Esophagus (tissue), 2 donors: ENCODE results near the gene CCDC192. TPM values are rescaled to one million over a fixed set of nuclear protein-coding genes. Genes with fewer than 3 reads are reported as not detected.

Experiments used
- H3K27ac ChIP-seq, 2 donors: one replicate each; pipeline ENCODE4 v1.5.1; 2013; ENCODE audit warnings: low read depth in 2 of 2, mild to moderate bottlenecking in 2 of 2, inconsistent platforms in 1 of 2, low read length in 1 of 2, moderate library complexity in 1 of 2
- H3K27me3 ChIP-seq, 2 donors: one replicate each; pipeline ENCODE4 v1.6.1; 2013; ENCODE audit warnings: low read length in 2 of 2, control low read depth in 1 of 2, mild to moderate bottlenecking in 1 of 2; ENCODE audit not compliant: insufficient read depth in 2 of 2, control insufficient read depth in 1 of 2
- H3K36me3 ChIP-seq, 2 donors: one replicate each; pipeline ENCODE4 v1.6.1; 2013; ENCODE audit warnings: low read length in 1 of 2; ENCODE audit not compliant: control insufficient read depth in 2 of 2, insufficient read depth in 2 of 2
- H3K4me1 ChIP-seq, 2 donors: one replicate each; pipeline ENCODE4 v1.6.1; 2013; ENCODE audit warnings: low read length in 1 of 2; ENCODE audit not compliant: control insufficient read depth in 2 of 2, insufficient read depth in 2 of 2
- H3K4me3 ChIP-seq, 2 donors: one replicate each; pipeline ENCODE4 v1.5.1; 2013; ENCODE audit warnings: low read length in 2 of 2, mild to moderate bottlenecking in 2 of 2, low read depth in 1 of 2, moderate library complexity in 1 of 2
- H3K9me3 ChIP-seq, 2 donors: one replicate each; pipeline ENCODE4 v1.6.1; 2013; ENCODE audit warnings: mild to moderate bottlenecking in 2 of 2, low read depth in 1 of 2, low read length in 1 of 2, moderate library complexity in 1 of 2; ENCODE audit not compliant: control insufficient read depth in 2 of 2, insufficient read depth in 1 of 2
- WGBS, 2 donors: extraction: QIAGEN DNeasy Blood & Tissue Kit; methylation state at CpG; one replicate each; pipeline ENCODE4 v1.1.7; 2013; 5-methylcytosine and 5-hydroxymethylcytosine counted together
- polyA plus RNA-seq, 2 donors: library from polyadenylated mRNA; stranded (reverse); fragments of 200-250 nt; gene quantifications; one replicate each; pipeline ENCODE4 v1.2.3, GENCODE V29; 2013
- donor health status: healthy with polysubstance abuse.
- donor health status: Bipolar disorder and iron deficiency.

Gene CCDC192
- polyA plus RNA-seq, 2 donors: not detected

- 91 to 97% methylated on average over 4 of the region's 4 CpGs for WGBS, 2 donors
- Histone ChIP-seq H3K36me3 (no peaks in the 10 kb centered on the region), H3K27me3 (no peaks in the 10 kb centered on the region), H3K4me1 (peaks cover 0 to 4% of the 10 kb centered on the region in 2 donors), H3K9me3 (no peaks in the 10 kb centered on the region), H3K4me3 (no peak overlapping the region), H3K27ac (no peak overlapping the region)
Measured at GRCh38 chr5:127928053-127928452, 224.9 kb downstream of the CCDC192 start.

- Histone ChIP-seq H3K27me3 (no peaks in the 10 kb centered on the region), H3K27ac (no peak overlapping the region), H3K4me3 (no peak overlapping the region), H3K36me3 (no peaks in the 10 kb centered on the region), H3K4me1 (peaks cover 0 to 4% of the 10 kb centered on the region in 2 donors), H3K9me3 (no peaks in the 10 kb centered on the region)
Measured at GRCh38 chr5:127930311-127930710, 227.1 kb downstream of the CCDC192 start.

GRCh38 chr5:127931396-127931795 lies 228.2 kb downstream of the CCDC192 start:
- Histone ChIP-seq H3K27ac (no peak overlapping the region), H3K27me3 (no peaks in the 10 kb centered on the region), H3K9me3 (no peaks in the 10 kb centered on the region), H3K36me3 (no peaks in the 10 kb centered on the region), H3K4me1 (peaks cover 0 to 4% of the 10 kb centered on the region in 2 donors), H3K4me3 (no peak overlapping the region)
- WGBS, 2 donors: 68 to 74% methylated on average over 1 of the region's 1 CpG

GRCh38 chr5:127933348-127933747 lies 230.2 kb downstream of the CCDC192 start:
- no peak overlapping the region for H3K4me3 ChIP-seq

GRCh38 chr5:127934791-127935256 lies 231.6 kb downstream of the CCDC192 start:
- no peak overlapping the region for H3K27ac ChIP-seq
- H3K9me3 ChIP-seq: no peaks in the 10 kb centered on the region
- no peaks in the 10 kb centered on the region for H3K27me3 ChIP-seq
- H3K4me3 ChIP-seq: no peak overlapping the region
- WGBS, 2 donors: 14 to 35% methylated on average over 1 of the region's 1 CpG
- H3K4me1 ChIP-seq: peaks cover 0 to 4% of the 10 kb centered on the region in 2 donors
- H3K36me3 ChIP-seq: no peaks in the 10 kb centered on the region

More at GRCh38 chr5:127933348-127933747, 230.2 kb downstream of the CCDC192 start:
- no peaks in the 10 kb centered on the region for H3K9me3 ChIP-seq
- no peaks in the 10 kb centered on the region for H3K36me3 ChIP-seq
- H3K27ac ChIP-seq: no peak overlapping the region
- H3K4me1 ChIP-seq: peaks cover 0 to 4% of the 10 kb centered on the region in 2 donors
- H3K27me3 ChIP-seq: no peaks in the 10 kb centered on the region
- 75 to 85% methylated on average over 5 of the region's 5 CpGs for WGBS, 2 donors

- Histone ChIP-seq H3K27ac (no peak overlapping the region), H3K36me3 (no peaks in the 10 kb centered on the region), H3K9me3 (no peaks in the 10 kb centered on the region), H3K4me3 (no peak overlapping the region), H3K4me1 (peaks cover 0 to 4% of the 10 kb centered on the region in 2 donors), H3K27me3 (no peaks in the 10 kb centered on the region)
- WGBS, 2 donors: 60 to 68% methylated on average over 1 of the region's 1 CpG
Measured at GRCh38 chr5:127935398-127935797, 232.2 kb downstream of the CCDC192 start.

- no peak overlapping the region for H3K27ac ChIP-seq
- 72 to 83% methylated on average over 6 of the region's 6 CpGs for WGBS, 2 donors
- no peaks in the 10 kb centered on the region for H3K27me3 ChIP-seq
- H3K9me3 ChIP-seq: no peaks in the 10 kb centered on the region
- H3K4me1 ChIP-seq: no peaks in the 10 kb centered on the region
- H3K4me3 ChIP-seq: no peak overlapping the region
- no peaks in the 10 kb centered on the region for H3K36me3 ChIP-seq
Measured at GRCh38 chr5:127936439-127936972, 233.3 kb downstream of the CCDC192 start.

- 95 to 98% methylated on average over 2 of the region's 2 CpGs for WGBS, 2 donors
Measured at GRCh38 chr5:127938746-127939145, 235.6 kb downstream of the CCDC192 start.

GRCh38 chr5:127940854-127941253 lies 237.7 kb downstream of the CCDC192 start:
- Histone ChIP-seq H3K27ac (no peak overlapping the region), H3K27me3 (no peaks in the 10 kb centered on the region), H3K9me3 (no peaks in the 10 kb centered on the region), H3K36me3 (no peaks in the 10 kb centered on the region), H3K4me3 (no peak overlapping the region), H3K4me1 (no peaks in the 10 kb centered on the region)
- WGBS, 2 donors: 61 to 64% methylated on average over 1 of the region's 1 CpG

More at GRCh38 chr5:127938746-127939145, 235.6 kb downstream of the CCDC192 start:
- Histone ChIP-seq H3K9me3 (no peaks in the 10 kb centered on the region), H3K36me3 (no peaks in the 10 kb centered on the region), H3K27me3 (no peaks in the 10 kb centered on the region), H3K4me1 (no peaks in the 10 kb centered on the region), H3K4me3 (no peak overlapping the region), H3K27ac (no peak overlapping the region)

- H3K4me3 ChIP-seq: no peak overlapping the region
- H3K9me3 ChIP-seq: no peaks in the 10 kb centered on the region
- WGBS, 2 donors: 57 to 67% methylated on average over 9 of the region's 9 CpGs
- no peaks in the 10 kb centered on the region for H3K36me3 ChIP-seq
- no peaks in the 10 kb centered on the region for H3K4me1 ChIP-seq
- H3K27ac ChIP-seq: no peak overlapping the region
- no peaks in the 10 kb centered on the region for H3K27me3 ChIP-seq
Measured at GRCh38 chr5:127941646-127942045, 238.5 kb downstream of the CCDC192 start.
